ENCODE measurements around the gene POLG.

POLG gene

GRCh38 chr15:89326316-89326715 lies 8.3 kb downstream of the POLG start:
- DNase-seq (ENCODE audit: low read depth in 3 of 3) = no peak

GRCh38 chr15:89325039-89325803 lies 9.4 kb downstream of the POLG start:
- DNase-seq (ENCODE audit: low read depth in 3 of 3) = no peak

GRCh38 chr15:89323825-89324224 lies 10.8 kb downstream of the POLG start:
- no peak for DNase-seq (ENCODE audit: low read depth in 3 of 3)

DNA sequence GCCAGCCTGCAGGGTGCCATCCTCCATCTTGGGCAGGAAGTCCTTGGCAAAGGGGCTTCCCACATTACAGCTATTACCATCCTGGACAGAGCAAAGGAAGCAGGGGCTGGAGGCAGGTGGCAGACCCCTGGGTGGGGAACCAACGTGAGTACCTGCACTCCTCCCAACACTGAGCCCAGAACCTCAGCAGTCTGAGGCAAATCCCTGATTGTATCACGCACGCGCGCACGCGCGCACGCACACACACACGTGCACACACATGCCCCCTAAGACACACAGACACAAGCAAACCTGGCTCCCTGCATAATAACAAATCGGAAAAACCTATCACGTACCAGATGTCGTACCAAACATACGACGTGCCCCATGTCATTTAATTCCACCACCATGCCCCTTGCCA lies 11.8 kb downstream of the POLG start:
- DNase-seq (ENCODE audit: low read depth in 3 of 3) = no peak

DNA sequence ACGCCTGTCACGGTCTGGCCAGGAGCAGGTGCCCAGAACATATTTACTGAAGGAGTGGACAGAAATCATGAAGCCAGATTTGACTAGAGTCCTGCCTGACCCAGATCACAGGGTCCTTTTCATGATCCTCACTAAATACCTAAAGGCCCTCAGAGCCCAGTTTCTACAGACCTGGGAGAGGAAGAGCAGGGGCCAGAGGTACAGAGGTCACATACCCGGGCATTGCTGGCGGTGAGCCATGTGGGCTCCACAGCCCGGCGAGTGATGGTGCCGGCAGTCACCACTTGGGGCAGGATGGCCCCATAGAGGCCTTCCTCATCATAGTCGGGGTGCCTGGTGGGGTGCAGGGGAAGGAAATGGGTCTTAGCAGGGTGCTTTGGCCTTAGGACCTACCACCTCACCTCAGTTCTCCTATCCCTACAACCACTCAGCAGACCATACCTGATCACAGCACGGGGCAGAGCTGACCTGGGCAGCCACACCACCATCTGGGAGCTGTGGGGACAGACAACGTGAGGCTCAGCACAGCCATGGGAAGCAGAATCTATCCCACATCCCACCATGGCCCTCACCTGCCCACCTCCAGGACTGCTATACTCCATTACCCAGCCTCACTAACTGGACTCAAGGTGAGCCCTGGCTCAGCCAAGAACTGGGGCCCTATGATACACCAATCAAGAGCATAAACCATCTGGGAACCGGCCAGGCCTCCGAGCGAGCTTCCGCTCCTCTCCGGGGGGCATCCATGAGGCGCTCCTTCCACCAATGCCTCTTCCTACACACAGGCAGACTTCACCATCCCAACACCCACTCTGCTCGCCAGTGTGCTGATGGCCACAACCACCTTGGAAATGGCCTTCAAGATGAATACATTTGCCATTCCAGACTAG lies 12.9 kb downstream of the POLG start:
- DNase-seq (ENCODE audit: low read depth in 3 of 3) = no peak

DNA sequence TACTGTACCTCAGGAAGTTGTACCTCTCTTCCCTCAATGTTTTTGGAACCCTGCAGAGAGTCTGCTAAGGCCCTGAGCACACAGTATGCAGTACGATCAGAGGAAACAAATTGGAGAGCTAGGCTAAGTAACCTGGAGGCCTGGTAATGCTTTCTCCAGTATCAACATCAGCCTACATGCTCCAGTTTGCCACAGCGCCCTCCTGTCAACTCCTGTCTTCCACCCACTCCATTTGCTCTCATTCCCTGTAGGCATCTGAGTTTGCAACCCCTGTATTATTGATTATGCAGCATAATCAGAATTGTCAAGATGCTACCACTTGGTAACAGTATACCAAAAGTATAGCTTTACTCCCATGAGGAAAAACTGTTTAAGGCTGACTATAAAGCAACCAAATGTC lies 14.4 kb downstream of the POLG start:
- no peak for DNase-seq (ENCODE audit: low read depth in 3 of 3)

- no peak for DNase-seq (ENCODE audit: low read depth in 3 of 3)
These were observed 14.9 kb downstream of the POLG start for GRCh38 chr15:89319678-89320077.

DNA sequence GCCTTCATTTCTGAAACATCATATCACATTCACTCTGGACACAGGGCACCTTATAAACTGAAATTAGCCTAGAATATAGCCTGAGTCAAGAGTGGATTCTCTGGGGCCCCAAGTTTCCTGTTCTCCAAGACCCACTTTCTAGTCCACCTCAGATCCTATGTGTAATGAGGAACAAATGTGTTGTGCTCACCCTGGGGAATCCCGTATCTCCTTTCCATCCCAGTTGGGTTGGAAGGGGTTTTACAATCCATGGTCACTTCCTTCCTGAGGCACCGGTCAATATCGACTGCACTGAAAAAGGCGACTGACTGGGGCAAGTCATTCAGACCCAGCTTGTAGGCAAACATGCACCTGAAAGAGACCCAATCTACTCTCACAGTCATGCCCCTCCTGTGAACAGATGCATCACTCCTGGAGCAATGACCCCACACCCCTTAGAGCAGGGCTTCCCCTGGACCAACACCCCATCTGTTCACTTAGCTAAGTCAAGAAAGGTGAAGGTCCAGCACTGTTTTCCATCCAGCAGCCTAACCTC lies 17.4 kb downstream of the POLG start:
- no peak for DNase-seq (ENCODE audit: low read depth in 3 of 3)

GRCh38 chr15:89316504-89316903 lies 18.1 kb downstream of the POLG start:
- no peak for DNase-seq (ENCODE audit: low read depth in 3 of 3)

- DNase-seq (ENCODE audit: low read depth in 3 of 3) = no peak
These were observed 19.2 kb downstream of the POLG start for GRCh38 chr15:89315375-89315929.

GRCh38 chr15:89309993-89310392 lies 24.6 kb downstream of the POLG start:
- DNase-seq (ENCODE audit: low read depth in 3 of 3) = no peak

DNA sequence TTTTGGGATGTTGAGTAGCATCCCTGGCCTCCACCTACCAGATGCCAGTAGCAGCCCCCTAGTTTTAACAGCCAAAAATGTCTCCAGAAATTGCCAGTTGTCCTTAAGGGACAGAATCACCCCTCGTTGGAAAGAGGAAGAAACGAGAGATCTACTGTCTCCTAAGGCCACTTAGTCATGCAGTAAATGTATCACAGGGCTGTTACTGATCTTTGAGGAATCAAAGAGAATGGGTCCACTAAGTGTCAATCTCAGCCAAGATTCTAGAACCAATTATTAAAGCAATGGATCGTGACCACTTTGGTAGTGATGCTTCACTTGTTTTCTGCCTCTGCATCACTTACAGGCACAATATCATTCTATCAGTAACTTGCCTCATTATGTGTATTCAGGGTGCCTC lies 26.4 kb downstream of the POLG start:
- DNase-seq (ENCODE audit: low read depth in 3 of 3) = no peak

GRCh38 chr15:89307791-89308190 lies 26.8 kb downstream of the POLG start:
- no peak for DNase-seq (ENCODE audit: low read depth in 3 of 3)

GRCh38 chr15:89307046-89307587 lies 27.5 kb downstream of the POLG start:
- DNase-seq (ENCODE audit: low read depth in 3 of 3) = no peak

DNA sequence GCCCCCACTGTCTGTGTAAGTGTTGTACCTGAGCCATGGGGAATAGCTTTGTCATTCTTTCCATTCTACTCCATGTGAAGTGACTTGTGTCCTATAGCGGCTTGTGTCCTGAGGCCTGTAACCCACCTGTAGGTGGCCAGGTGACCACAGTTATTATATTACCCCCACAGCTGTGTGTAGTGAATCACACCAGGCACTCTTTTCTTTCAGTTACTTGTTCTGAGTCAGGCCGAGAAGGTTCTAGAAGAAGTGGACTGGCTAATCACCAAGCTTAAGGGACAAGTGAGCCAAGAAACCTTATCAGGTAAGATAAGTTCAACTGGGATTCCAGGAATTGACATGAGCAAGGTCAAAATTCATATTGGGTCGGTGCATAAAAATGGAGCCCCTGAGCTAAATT lies 29.2 kb downstream of the POLG start:
- no peak for DNase-seq (ENCODE audit: low read depth in 3 of 3)

DNA sequence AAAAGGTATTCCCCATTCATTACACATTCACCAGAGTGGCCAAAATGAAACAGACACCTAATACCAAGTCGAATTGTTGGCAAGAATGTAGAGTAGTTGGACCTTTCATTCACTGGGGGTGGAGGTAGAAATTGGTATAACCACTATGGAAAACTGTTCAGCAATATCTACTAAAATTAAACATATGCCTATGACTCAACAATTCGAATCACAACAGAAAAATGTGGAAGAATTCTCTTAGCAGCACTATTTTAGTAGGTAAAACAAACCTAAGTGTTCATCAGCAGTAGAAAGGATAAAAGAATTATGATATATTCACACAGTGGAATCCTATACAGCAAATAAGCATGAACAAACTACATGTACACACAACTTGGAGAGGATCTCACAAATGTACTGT lies 30.6 kb downstream of the POLG start:
- no peak for DNase-seq (ENCODE audit: low read depth in 3 of 3)

GRCh38 chr15:89301304-89302089 lies 33.1 kb downstream of the POLG start:
- DNase-seq (ENCODE audit: low read depth in 3 of 3) = no peak

GRCh38 chr15:89299896-89300295 lies 34.7 kb downstream of the POLG start:
- DNase-seq (ENCODE audit: low read depth in 3 of 3) = no peak

DNA sequence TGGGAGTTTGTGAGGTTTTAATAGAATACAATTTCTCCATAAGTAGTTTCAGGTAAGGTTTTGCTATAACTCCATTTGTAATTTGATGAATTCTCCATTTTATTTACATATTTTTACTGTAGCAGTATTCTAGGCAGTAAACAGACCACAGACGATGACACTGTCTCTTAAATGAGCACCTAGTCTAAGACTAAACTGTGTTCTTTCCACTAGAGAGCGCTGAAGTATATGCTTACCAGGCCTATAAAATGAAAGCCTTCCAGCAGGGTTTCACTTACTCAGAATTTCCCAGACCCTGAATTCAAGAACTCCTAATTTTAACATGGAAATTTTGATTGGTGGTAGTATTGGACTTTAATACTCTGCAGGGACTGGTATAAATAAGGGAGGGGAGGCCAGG lies 41.6 kb downstream of the POLG start:
- DNase-seq (ENCODE audit: low read depth in 3 of 3) = no peak

- no peak for DNase-seq (ENCODE audit: low read depth in 3 of 3)
These were observed 42.6 kb downstream of the POLG start for GRCh38 chr15:89291934-89292438.

DNA sequence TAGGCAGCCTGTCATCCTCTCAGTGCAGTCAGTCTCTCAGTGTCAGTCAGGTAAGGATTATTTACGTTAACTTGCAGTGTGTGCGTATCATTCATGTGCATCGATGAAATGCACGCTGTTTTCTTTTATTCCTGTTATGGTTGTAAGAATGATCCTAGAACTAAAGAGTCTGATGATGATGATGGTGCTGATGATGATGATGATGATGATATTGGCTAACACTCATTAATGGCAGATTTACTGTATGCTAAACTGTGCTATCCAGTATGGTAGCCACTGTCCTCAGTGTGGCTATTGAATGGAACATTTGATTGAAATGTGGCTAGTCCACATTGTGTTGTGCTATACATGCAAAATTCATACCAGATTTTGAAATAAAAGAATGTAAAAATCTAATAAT lies 51.4 kb downstream of the POLG start:
- no peak for DNase-seq (ENCODE audit: low read depth in 3 of 3)

Data from stimulated activated CD4-positive, alpha-beta T cell treated with anti-CD3 and anti-CD28 coated beads, TNF-alpha, amount 100 ng/mL, for 48 hours (primary cell).